CD14-positive monocyte (primary cell): ENCODE results near the gene ADCY1. TPM values are rescaled to one million over a fixed set of nuclear protein-coding genes. Genes with fewer than 3 reads are reported as not detected.

Source experiments
- DNase-seq, 3 donors: peaks; one replicate each; pipeline ENCODE4 v3.0.0-alpha.2; 2011 to 2022
- H2AFZ ChIP-seq: 2 replicates; pipeline ENCODE4 v1.6.0; 2012; ENCODE audit warnings: mild to moderate bottlenecking, low read depth, low read length, inconsistent platforms; ENCODE audit not compliant: insufficient read depth, poor library complexity, severe bottlenecking
- H3K27ac ChIP-seq, 2 donors: 1 replicate in 1 of 2; 2 replicates in 1 of 2; pipeline ENCODE4 v1.5.1; 2012 to 2013; ENCODE audit warnings: low read length in 2 of 2, control low read depth in 1 of 2, inconsistent platforms in 1 of 2, low read depth in 1 of 2, mild to moderate bottlenecking in 1 of 2
- H3K27me3 ChIP-seq, 2 donors: one replicate each; pipeline versions ENCODE4 v1.6.0 to v1.6.1; 2011 to 2013; ENCODE audit warnings: low read length in 2 of 2; ENCODE audit not compliant: control insufficient read depth in 2 of 2, insufficient read depth in 2 of 2
- H3K36me3 ChIP-seq, 2 donors: replicated peaks in 1 of 2; 1 replicate in 1 of 2; 2 replicates in 1 of 2; pipeline versions ENCODE4 v1.5.1 to v1.6.1; 2012 to 2013; ENCODE audit warnings: low read length in 2 of 2, control low read depth in 1 of 2, inconsistent platforms in 1 of 2, mild to moderate bottlenecking in 1 of 2; ENCODE audit not compliant: insufficient read depth in 2 of 2, control insufficient read depth in 1 of 2
- H3K4me1 ChIP-seq, 2 donors: 1 replicate in 1 of 2; 2 replicates in 1 of 2; pipeline versions ENCODE4 v1.5.1 to v1.6.1; 2012 to 2013; ENCODE audit warnings: low read length in 2 of 2, control low read depth in 1 of 2, inconsistent platforms in 1 of 2, mild to moderate bottlenecking in 1 of 2, moderate library complexity in 1 of 2; ENCODE audit not compliant: insufficient read depth in 2 of 2, control insufficient read depth in 1 of 2
- H3K4me2 ChIP-seq: replicated peaks from 2 replicates; pipeline ENCODE3; 2012; ENCODE audit warnings: low read length, moderate library complexity, mild to moderate bottlenecking; ENCODE audit not compliant: poor library complexity, severe bottlenecking; ENCODE audit errors: extremely low read depth
- H3K4me3 ChIP-seq, 3 experiments: fragments of 200-600 bp in 1 of 3; sonication (generic) in 1 of 3; replicated peaks in 1 of 3; 1 replicate in 2 of 3; 2 replicates in 1 of 3; pipeline ENCODE4 v1.5.1; 2011 to 2013; ENCODE audit warnings: low read length in 3 of 3, mild to moderate bottlenecking in 3 of 3, control low read depth in 2 of 3, low read depth in 2 of 3, inconsistent platforms in 1 of 3, moderate library complexity in 1 of 3
- H3K79me2 ChIP-seq: 2 replicates; pipeline ENCODE4 v1.6.0; 2012; ENCODE audit warnings: mild to moderate bottlenecking, control low read depth, inconsistent platforms, low read length, moderate library complexity; ENCODE audit not compliant: insufficient read depth
- H3K9ac ChIP-seq: 2 replicates; pipeline ENCODE4 v1.6.0; 2017; ENCODE audit warnings: low read length, mild to moderate bottlenecking; ENCODE audit not compliant: insufficient read depth, poor library complexity, severe bottlenecking
- H3K9me3 ChIP-seq, 2 donors: replicated peaks in 1 of 2; 1 replicate in 1 of 2; 2 replicates in 1 of 2; pipeline versions ENCODE4 v1.5.1 to v1.6.1; 2012 to 2013; ENCODE audit warnings: low read length in 2 of 2, control low read depth in 1 of 2; ENCODE audit not compliant: control insufficient read depth in 1 of 2, insufficient read depth in 1 of 2
- H4K20me1 ChIP-seq: 2 replicates; pipeline ENCODE4 v1.6.0; 2012; ENCODE audit warnings: mild to moderate bottlenecking, low read length, control low read depth, moderate library complexity; ENCODE audit not compliant: insufficient read depth
- H3K27ac Mint-ChIP-seq, 7 donors: one replicate each; pipeline ENCODE4 v1.8.0; 2020; ENCODE audit warnings: mild to moderate bottlenecking in 7 of 7, mixed read lengths in 7 of 7, moderate library complexity in 6 of 7, inconsistent platforms in 2 of 7
- H3K27me3 Mint-ChIP-seq, 3 donors: one replicate each; pipeline ENCODE4 v1.8.0; 2021 to 2022; ENCODE audit warnings: low read depth in 3 of 3, mild to moderate bottlenecking in 3 of 3, mixed read lengths in 3 of 3, moderate library complexity in 3 of 3, inconsistent platforms in 1 of 3
- H3K36me3 Mint-ChIP-seq, 2 donors: one replicate each; pipeline ENCODE4 v1.8.0; 2020; ENCODE audit warnings: mixed read lengths in 2 of 2, inconsistent platforms in 1 of 2, mild to moderate bottlenecking in 1 of 2
- H3K4me1 Mint-ChIP-seq: one replicate; pipeline ENCODE4 v1.8.0; 2020; ENCODE audit warnings: mild to moderate bottlenecking, mixed read lengths
- H3K4me3 Mint-ChIP-seq, 2 donors: one replicate each; pipeline ENCODE4 v1.8.0; 2020; ENCODE audit warnings: mild to moderate bottlenecking in 2 of 2, mixed read lengths in 2 of 2, moderate library complexity in 1 of 2
- H3K9me3 Mint-ChIP-seq, 7 donors: one replicate each; pipeline ENCODE4 v1.8.0; 2020 to 2022; ENCODE audit warnings: mixed read lengths in 7 of 7, mild to moderate bottlenecking in 6 of 7, moderate library complexity in 6 of 7, inconsistent platforms in 2 of 7
- CTCF ChIP-seq: fragments of 200-600 bp; IDR thresholded peaks from one replicate; pipeline ENCODE4 v1.8.0; 2022; ENCODE audit warnings: antibody characterized with exemption, mild to moderate bottlenecking
- WGBS: methylation state at CpG from one replicate; pipeline ENCODE4 v1.1.5; 2013; ENCODE audit warnings: missing lambda C conversion rate; ENCODE audit not compliant: insufficient coverage; 5-methylcytosine and 5-hydroxymethylcytosine counted together
- intact Hi-C, 2 donors: fragments of 100-400 bp; cut with micrococcal nuclease; formaldehyde crosslinking; loops; one replicate each; pipeline versions ENCODE4 v1.15.0 to v1.15.1; 2023
- polyA plus RNA-seq, 3 donors: library from polyadenylated mRNA; depleted of rRNA in 1 of 3; unstranded in 2 of 3; stranded (reverse) in 1 of 3; fragments of 300-500 nt in 2 of 3; fragments of >200 nt in 1 of 3; fragmentation: Illumina TruSeq in 2 of 3; gene quantifications; 1 replicate in 2 of 3; 2 replicates in 1 of 3; pipeline ENCODE4 v1.2.3, GENCODE V29; 2012 to 2021

Gene ADCY1
- polyA plus RNA-seq, 3 donors, result 0.01 TPM; not detected in 2

GRCh38 chr7:45593877-45594276 is 19.7 kb downstream of the ADCY1 start:
- Mint-ChIP-seq H3K9me3 (peaks cover 0 to under 1% (median 0%) of the 10 kb centered on the region in 7 donors), H3K27me3 (peaks cover 0 to 5% (median 2%) of the 10 kb centered on the region in 3 donors), H3K4me1 (no peaks in the 10 kb centered on the region), H3K4me3 (no peak overlapping the region), H3K36me3 (no peaks in the 10 kb centered on the region), H3K27ac (no peak overlapping the region)
- H3K27ac ChIP-seq, result no peak overlapping the region
- no peak for DNase-seq
- intact Hi-C loops, result no loop called here
- 95% methylated on average over 8 of the region's 8 CpGs for WGBS
- H3K4me3 ChIP-seq, result no peak overlapping the region
- TF ChIP-seq CTCF, result no peak
- no peaks in the 10 kb centered on the region for H3K79me2 ChIP-seq
- H3K9me3 ChIP-seq, result no peaks in the 10 kb centered on the region
- H4K20me1 ChIP-seq, result no peaks in the 10 kb centered on the region
- H3K9ac ChIP-seq, result no peak overlapping the region
- H3K4me2 ChIP-seq, result no peak overlapping the region
- no peaks in the 10 kb centered on the region for H3K36me3 ChIP-seq
- no peaks in the 10 kb centered on the region for H3K27me3 ChIP-seq
- no peaks in the 10 kb centered on the region for H3K4me1 ChIP-seq
- no peak overlapping the region for H2AFZ ChIP-seq

- no peak overlapping the region for H2AFZ ChIP-seq
- H3K27me3 ChIP-seq, result no peaks in the 10 kb centered on the region
- H3K36me3 Mint-ChIP-seq, result no peaks in the 10 kb centered on the region
- TF ChIP-seq CTCF, result no peak
- H3K36me3 ChIP-seq, result no peaks in the 10 kb centered on the region
- 83% methylated on average over 4 of the region's 7 CpGs for WGBS
- no peaks in the 10 kb centered on the region for H3K79me2 ChIP-seq
- H3K4me3 ChIP-seq, result no peak overlapping the region
- H3K9ac ChIP-seq, result no peak overlapping the region
- no peak overlapping the region for H3K27ac Mint-ChIP-seq
- no peaks in the 10 kb centered on the region for H4K20me1 ChIP-seq
- H3K9me3 Mint-ChIP-seq, result no peaks in the 10 kb centered on the region
- H3K9me3 ChIP-seq, result no peaks in the 10 kb centered on the region
- H3K4me1 ChIP-seq, result no peaks in the 10 kb centered on the region
- no peak overlapping the region for H3K27ac ChIP-seq
- intact Hi-C loops, result no loop called here
- no peaks in the 10 kb centered on the region for H3K4me1 Mint-ChIP-seq
- peaks cover 0 to 5% (median 3%) of the 10 kb centered on the region in 3 donors for H3K27me3 Mint-ChIP-seq
- no peak for DNase-seq
- H3K4me3 Mint-ChIP-seq, result no peak overlapping the region
- no peak overlapping the region for H3K4me2 ChIP-seq
Observed at GRCh38 chr7:45594745-45595535, 20.8 kb downstream of the ADCY1 start.
